Cardiac muscle cell (in vitro differentiated cells and primary cell): ENCODE results near the gene CAPS. TPM values are rescaled to one million over a fixed set of nuclear protein-coding genes. Genes with fewer than 3 reads are reported as not detected.
A peak's percentile ranks its signal among the peaks of the same experiment; 100 is the strongest.

Source experiments
- DNase-seq, 2 donors: peaks; one replicate each; pipeline versions ENCODE4 v3.0.0 to v3.0.0-alpha.2; 2010 to 2017; ENCODE audit warnings: low read depth in 1 of 2, low spot score in 1 of 2
- H3K27ac ChIP-seq: fragments of 200-600 bp; sonication (generic); 2 replicates; pipeline ENCODE4 v1.5.1; 2016
- H3K27me3 ChIP-seq: fragments of 200-600 bp; sonication (generic); 2 replicates; pipeline ENCODE4 v1.6.0; 2016; ENCODE audit warnings: control low read depth
- H3K36me3 ChIP-seq: fragments of 200-600 bp; sonication (generic); 2 replicates; pipeline ENCODE4 v1.5.1; 2016; ENCODE audit warnings: control low read depth
- H3K4me1 ChIP-seq: fragments of 200-600 bp; sonication (generic); 2 replicates; pipeline ENCODE4 v1.8.1; 2017; ENCODE audit warnings: low read depth, mild to moderate bottlenecking, mixed run types
- H3K4me3 ChIP-seq: fragments of 200-600 bp; sonication (generic); 2 replicates; pipeline ENCODE4 v1.5.1; 2016; ENCODE audit warnings: mild to moderate bottlenecking
- H3K9me3 ChIP-seq: fragments of 200-600 bp; sonication (generic); 2 replicates; pipeline ENCODE4 v1.5.1; 2017; ENCODE audit warnings: low read depth, mild to moderate bottlenecking, control low read depth
- CTCF ChIP-seq: IDR thresholded peaks from 2 replicates; pipeline ENCODE4 v1.5.1; 2012; ENCODE audit warnings: low read depth, mild to moderate bottlenecking, low read length
- polyA plus RNA-seq: library from polyadenylated mRNA; unstranded; fragments of >200 nt; fragmentation: Nextera tagmentation; extraction: Ambion mirVana; gene quantifications from 2 replicates; pipeline ENCODE4 v1.2.1, GENCODE V29; 2016
- total RNA-seq: library from RNA; depleted of rRNA; stranded (reverse); fragments of >200 nt; gene quantifications from 2 replicates; pipeline ENCODE4 v1.2.3, GENCODE V29; 2016

The CAPS gene
- total and polyA plus RNA-seq, 2 experiments from 2014 or later = 14.1 to 23.6 TPM

- Histone ChIP-seq H3K9me3 (no peaks in the 10 kb centered on the region), H3K4me1 (peaks cover 27% of the 10 kb centered on the region), H3K27me3 (no peaks in the 10 kb centered on the region), H3K27ac (peak overlapping the region; percentile 86), H3K36me3 (peaks cover 10% of the 10 kb centered on the region), H3K4me3 (no peak overlapping the region)
- no peak for DNase-seq
- TF ChIP-seq CTCF = no peak
Measured at GRCh38 chr19:5894704-5895349, 19.2 kb upstream of the CAPS start.

- peaks cover 27% of the 10 kb centered on the region for H3K4me1 ChIP-seq
- no peak for TF ChIP-seq CTCF
- peak overlapping the region; percentile 86 for H3K27ac ChIP-seq
- no peak for DNase-seq
- H3K27me3 ChIP-seq = no peaks in the 10 kb centered on the region
- peaks cover 10% of the 10 kb centered on the region for H3K36me3 ChIP-seq
- no peaks in the 10 kb centered on the region for H3K9me3 ChIP-seq
- no peak overlapping the region for H3K4me3 ChIP-seq
Measured at GRCh38 chr19:5895409-5895808, 18.6 kb upstream of the CAPS start.

- Histone ChIP-seq H3K9me3 (no peaks in the 10 kb centered on the region), H3K27me3 (no peaks in the 10 kb centered on the region), H3K4me1 (peaks cover 27% of the 10 kb centered on the region), H3K27ac (peak overlapping the region; percentile 86), H3K4me3 (no peak overlapping the region), H3K36me3 (peaks cover 10% of the 10 kb centered on the region)
- TF ChIP-seq CTCF = no peak
- DNase-seq = no peak
Measured at GRCh38 chr19:5895890-5896289, 18.2 kb upstream of the CAPS start.

GRCh38 chr19:5896365-5897076 is 17.5 kb upstream of the CAPS start:
- H3K4me1 ChIP-seq = peaks cover 27% of the 10 kb centered on the region
- no peaks in the 10 kb centered on the region for H3K27me3 ChIP-seq
- TF ChIP-seq CTCF = no peak
- H3K9me3 ChIP-seq = no peaks in the 10 kb centered on the region
- H3K4me3 ChIP-seq = no peak overlapping the region
- H3K36me3 ChIP-seq = peaks cover 10% of the 10 kb centered on the region
- DNase-seq = no peak
- H3K27ac ChIP-seq = peak overlapping the region; percentile 86

- no peak overlapping the region for H3K4me3 ChIP-seq
- peaks cover 10% of the 10 kb centered on the region for H3K36me3 ChIP-seq
- H3K27ac ChIP-seq = no peak overlapping the region
- H3K4me1 ChIP-seq = peaks cover 24% of the 10 kb centered on the region
- no peak for TF ChIP-seq CTCF
- no peak for DNase-seq
- H3K9me3 ChIP-seq = no peaks in the 10 kb centered on the region
- no peaks in the 10 kb centered on the region for H3K27me3 ChIP-seq
Measured at GRCh38 chr19:5897189-5897969, 16.7 kb upstream of the CAPS start.
